ENCODE results near the gene ZNF438.

The ZNF438 gene

DNA sequence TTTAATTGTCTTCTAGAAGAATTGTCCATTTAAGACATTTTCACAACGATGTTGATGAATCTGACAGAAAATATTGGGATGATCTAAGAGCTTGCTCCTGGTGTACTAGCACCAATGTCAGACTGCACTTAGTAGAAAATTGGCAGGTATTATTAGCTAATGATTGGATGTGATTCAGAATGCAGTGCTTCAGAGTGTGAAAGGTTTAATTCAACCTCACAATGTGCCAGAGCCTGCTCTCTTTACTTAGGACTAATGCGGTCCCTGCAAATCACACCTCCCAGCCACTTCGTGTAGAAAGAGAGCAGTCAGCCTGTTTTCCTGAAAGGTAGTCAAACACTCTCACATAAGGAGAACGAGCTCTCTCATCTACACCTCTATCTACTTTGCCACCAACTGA is 197.5 kb downstream of the ZNF438 start:
- no peak for DNase-seq (ENCODE audit: low spot score)
- in situ Hi-C loops (cut with MboI; ENCODE audit: low sequenced_read_pairs, unreplicated experiment), result no loop called here
- TF ChIP-seq, protein P1, sequence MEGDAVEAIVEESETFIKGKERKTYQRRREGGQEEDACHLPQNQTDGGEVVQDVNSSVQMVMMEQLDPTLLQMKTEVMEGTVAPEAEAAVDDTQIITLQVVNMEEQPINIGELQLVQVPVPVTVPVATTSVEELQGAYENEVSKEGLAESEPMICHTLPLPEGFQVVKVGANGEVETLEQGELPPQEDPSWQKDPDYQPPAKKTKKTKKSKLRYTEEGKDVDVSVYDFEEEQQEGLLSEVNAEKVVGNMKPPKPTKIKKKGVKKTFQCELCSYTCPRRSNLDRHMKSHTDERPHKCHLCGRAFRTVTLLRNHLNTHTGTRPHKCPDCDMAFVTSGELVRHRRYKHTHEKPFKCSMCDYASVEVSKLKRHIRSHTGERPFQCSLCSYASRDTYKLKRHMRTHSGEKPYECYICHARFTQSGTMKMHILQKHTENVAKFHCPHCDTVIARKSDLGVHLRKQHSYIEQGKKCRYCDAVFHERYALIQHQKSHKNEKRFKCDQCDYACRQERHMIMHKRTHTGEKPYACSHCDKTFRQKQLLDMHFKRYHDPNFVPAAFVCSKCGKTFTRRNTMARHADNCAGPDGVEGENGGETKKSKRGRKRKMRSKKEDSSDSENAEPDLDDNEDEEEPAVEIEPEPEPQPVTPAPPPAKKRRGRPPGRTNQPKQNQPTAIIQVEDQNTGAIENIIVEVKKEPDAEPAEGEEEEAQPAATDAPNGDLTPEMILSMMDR (IDR thresholded peaks at IDR 0.05; ENCODE audit: borderline replicate concordance, control extremely low read depth, extremely low read depth, insufficient read depth, missing control alignments), result no peak

DNA sequence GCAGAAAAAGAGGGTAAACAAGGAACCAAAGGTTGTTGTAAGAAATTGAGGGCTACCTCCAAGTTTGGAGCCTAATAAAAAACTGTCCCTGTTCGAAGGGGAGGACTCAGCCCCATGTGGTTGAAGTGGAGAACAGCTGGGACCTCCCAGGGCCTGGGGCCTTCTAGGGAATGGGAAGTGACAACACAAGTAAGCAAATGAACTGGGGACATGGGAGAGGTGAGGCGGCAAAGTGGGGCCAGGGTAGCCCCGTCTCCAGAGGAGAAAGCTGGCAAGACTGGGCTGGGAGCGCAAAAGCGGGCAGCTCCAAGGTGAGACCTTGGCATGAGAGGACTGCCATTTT is 198.1 kb downstream of the ZNF438 start:
- TF ChIP-seq, protein P1 (IDR thresholded peaks at IDR 0.05; ENCODE audit: borderline replicate concordance, control extremely low read depth, extremely low read depth, insufficient read depth, missing control alignments), result no peak
- in situ Hi-C loops (cut with MboI; ENCODE audit: low sequenced_read_pairs, unreplicated experiment), result no loop called here
- DNase-seq (ENCODE audit: low spot score), result no peak

DNA sequence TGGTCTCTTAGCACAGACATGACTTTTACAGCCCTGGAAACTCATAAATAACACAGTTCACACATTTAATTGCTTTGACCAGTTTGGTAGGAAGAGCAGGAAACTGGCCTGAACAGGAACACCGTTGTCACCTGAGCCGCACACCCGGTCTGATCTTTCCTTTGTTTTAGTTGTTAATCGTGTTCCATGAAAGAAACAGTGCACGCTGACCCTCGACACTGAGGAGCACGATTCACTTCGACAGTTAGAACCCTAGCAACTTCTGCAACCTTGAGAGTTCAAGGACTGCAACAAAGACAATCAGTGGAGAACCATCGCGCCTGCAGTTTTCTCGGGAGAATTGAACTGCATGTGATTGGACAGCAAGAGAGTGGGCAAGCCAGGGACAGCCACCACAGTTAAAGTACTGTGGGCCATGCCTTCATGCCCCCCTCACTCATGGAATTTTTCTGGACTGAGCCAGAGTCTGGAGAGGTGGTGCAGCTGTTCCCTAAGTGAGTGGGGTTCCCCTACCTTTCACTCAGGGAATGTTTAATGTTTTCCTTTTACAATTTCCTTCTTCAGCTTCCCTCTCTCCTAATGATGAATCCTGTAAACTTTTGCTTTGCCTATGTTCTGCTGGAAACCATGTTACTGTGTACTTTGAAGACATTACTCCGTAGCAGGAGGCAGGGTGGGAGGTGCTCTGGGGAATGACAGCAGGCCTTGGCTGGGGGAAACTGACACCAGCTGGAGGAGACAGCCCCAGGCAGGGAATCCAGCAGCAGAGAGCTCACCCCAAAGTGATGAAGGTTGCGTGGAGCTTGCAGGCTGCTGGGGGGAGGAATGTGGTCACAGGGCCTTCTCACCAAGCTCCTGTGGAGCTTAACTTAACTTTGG is 198.7 kb downstream of the ZNF438 start:
- TF ChIP-seq, protein P1 (IDR thresholded peaks at IDR 0.05; ENCODE audit: borderline replicate concordance, control extremely low read depth, extremely low read depth, insufficient read depth, missing control alignments), result no peak
- no peak for DNase-seq (ENCODE audit: low spot score)
- in situ Hi-C loops (cut with MboI; ENCODE audit: low sequenced_read_pairs, unreplicated experiment), result no loop called here

DNA sequence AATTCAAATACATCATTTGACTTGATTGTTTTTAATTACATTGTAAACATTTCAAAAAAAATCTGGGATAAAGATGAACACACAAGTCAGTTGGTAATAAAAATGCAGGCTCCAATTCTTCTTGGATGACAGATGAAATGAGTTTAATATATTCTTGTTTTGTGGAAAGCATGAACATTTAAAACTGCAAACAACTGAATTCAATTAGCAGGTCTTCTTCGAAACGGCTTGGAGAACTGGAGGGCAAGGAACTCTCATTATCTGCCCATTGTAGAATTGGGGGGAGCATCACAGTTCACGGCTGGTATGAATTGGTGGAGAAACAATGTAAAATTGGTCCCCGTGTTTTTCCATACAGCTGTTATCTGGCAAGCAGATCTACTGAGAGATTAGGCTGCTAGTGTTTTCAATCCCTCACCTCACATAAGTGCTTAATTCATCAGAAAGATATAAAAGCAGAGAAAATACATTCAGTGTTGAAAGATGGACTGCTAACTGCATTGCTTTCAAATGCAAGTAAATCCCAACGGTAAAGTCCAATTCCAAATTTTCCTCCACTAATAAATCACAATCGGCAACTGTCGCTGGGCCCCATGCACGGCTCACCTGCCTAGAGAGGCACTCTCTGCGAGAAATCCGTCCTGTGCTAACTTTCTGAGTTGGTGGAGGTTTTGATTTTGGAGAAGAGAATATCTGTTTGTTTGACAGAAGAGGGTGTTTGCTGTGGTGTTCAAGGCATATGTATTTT is 199.5 kb downstream of the ZNF438 start:
- no peak for DNase-seq (ENCODE audit: low spot score)
- TF ChIP-seq, protein P1 (IDR thresholded peaks at IDR 0.05; ENCODE audit: borderline replicate concordance, control extremely low read depth, extremely low read depth, insufficient read depth, missing control alignments), result no peak
- in situ Hi-C loops (cut with MboI; ENCODE audit: low sequenced_read_pairs, unreplicated experiment), result no loop called here

DNA sequence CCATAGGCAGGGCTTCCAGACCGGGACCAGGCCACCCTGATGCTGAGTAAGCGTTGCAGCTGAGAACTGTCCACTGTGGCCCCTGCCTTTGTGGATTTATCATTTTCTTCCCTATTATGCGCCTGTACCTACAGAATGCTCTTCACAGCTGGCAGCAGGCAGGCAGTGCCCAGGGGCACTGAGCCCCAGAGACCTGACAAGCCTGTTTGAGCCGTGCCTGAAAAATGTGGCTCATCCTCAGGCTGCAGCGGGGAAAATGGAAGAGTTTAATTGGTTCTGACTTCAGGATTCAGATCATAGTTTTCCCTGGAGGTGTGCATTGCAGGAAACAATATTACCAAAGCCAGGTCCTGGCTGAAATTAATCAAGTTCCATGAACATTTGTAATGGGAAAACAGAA is 200.2 kb downstream of the ZNF438 start:
- DNase-seq (ENCODE audit: low spot score), result no peak
- TF ChIP-seq, protein P1 (IDR thresholded peaks at IDR 0.05; ENCODE audit: borderline replicate concordance, control extremely low read depth, extremely low read depth, insufficient read depth, missing control alignments), result no peak
- in situ Hi-C loops (cut with MboI; ENCODE audit: low sequenced_read_pairs, unreplicated experiment), result no loop called here

DNA sequence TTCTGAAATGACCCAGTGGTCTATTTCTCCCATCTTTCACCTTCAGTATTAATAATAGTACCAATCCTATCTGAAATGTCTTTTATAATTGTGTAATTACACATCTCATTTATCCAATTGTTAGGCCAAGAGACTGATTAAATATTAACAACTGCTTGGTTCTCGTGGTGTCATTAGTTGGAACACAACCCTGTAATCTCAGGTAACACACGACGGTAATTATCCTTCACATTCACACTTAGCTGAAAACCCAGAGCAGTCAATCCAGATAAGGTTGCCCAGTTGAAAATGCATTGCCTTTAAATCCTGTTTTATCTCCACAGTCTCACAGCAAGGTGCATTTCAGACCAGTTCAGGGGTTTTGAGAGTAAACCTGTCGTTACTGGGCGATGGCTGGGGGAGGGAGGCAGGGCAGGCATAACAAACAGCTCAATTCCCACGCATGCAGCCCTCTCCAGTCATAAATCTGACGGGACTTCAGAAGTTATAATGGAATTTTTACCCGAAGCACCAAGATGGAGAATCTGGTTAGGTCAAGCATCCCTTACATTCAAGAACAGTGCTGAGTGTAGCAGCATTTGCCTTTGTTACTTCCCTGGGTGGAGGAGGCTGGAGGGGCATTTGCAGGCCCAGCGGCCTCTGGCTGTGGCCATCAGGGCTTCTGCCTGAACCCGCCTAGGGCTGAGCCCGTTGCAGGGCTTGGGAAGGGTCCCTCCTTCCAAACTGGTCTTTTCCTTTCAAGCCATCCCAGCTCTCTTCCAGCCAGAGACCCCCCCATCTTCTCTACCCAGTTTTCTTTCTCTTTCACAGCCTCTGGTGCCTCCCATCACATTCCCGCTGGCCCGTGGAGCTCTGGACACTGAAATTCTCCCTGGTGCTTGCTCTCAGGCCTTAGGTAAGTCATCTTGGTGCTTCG is 201.1 kb downstream of the ZNF438 start:
- in situ Hi-C loops (cut with MboI; ENCODE audit: low sequenced_read_pairs, unreplicated experiment), result no loop called here
- TF ChIP-seq, protein P1 (IDR thresholded peaks at IDR 0.05; ENCODE audit: borderline replicate concordance, control extremely low read depth, extremely low read depth, insufficient read depth, missing control alignments), result no peak
- no peak for DNase-seq (ENCODE audit: low spot score)
